Hepatocyte (in vitro differentiated cells): ENCODE data around the gene P3R3URF. TPM values are rescaled to one million over a fixed set of nuclear protein-coding genes. Genes with fewer than 3 reads are reported as not detected.

ENCODE experiments used
- DNase-seq: peaks from one replicate; pipeline ENCODE4 v3.0.0-alpha.2; 2016; ENCODE audit warnings: low spot score
- H2AFZ ChIP-seq: fragments of 200-600 bp; sonication (generic); 2 replicates; pipeline ENCODE4 v1.6.0; 2016; ENCODE audit warnings: antibody characterized with exemption, mild to moderate bottlenecking
- H3K27ac ChIP-seq: fragments of 200-600 bp; sonication (generic); 2 replicates; pipeline ENCODE4 v1.5.1; 2016; ENCODE audit warnings: mild to moderate bottlenecking
- H3K27me3 ChIP-seq: fragments of 200-600 bp; sonication (generic); 2 replicates; pipeline ENCODE4 v1.6.1; 2016
- H3K36me3 ChIP-seq: fragments of 200-600 bp; sonication (generic); replicated peaks from 2 replicates; pipeline ENCODE4 v1.5.1; 2016; ENCODE audit warnings: low read depth; ENCODE audit not compliant: insufficient read depth
- H3K4me1 ChIP-seq: fragments of 200-600 bp; sonication (generic); 2 replicates; pipeline ENCODE4 v1.5.1; 2016; ENCODE audit warnings: mild to moderate bottlenecking, moderate library complexity; ENCODE audit not compliant: insufficient read depth
- H3K4me2 ChIP-seq: fragments of 200-600 bp; sonication (generic); 2 replicates; pipeline ENCODE4 v1.6.0; 2016
- H3K4me3 ChIP-seq: fragments of 200-600 bp; sonication (generic); 2 replicates; pipeline ENCODE4 v1.5.1; 2016; ENCODE audit warnings: mild to moderate bottlenecking
- H3K79me2 ChIP-seq: fragments of 200-600 bp; sonication (generic); 2 replicates; pipeline ENCODE4 v1.6.0; 2017; ENCODE audit warnings: mild to moderate bottlenecking
- H3K9me2 ChIP-seq: fragments of 200-600 bp; sonication (generic); replicated peaks from 2 replicates; pipeline ENCODE4 v1.6.0; 2017; ENCODE audit warnings: mild to moderate bottlenecking; ENCODE audit not compliant: insufficient read depth
- H3K9me3 ChIP-seq: fragments of 200-600 bp; sonication (generic); 2 replicates; pipeline ENCODE4 v1.5.1; 2016; ENCODE audit warnings: low read depth, mild to moderate bottlenecking
- H4K20me1 ChIP-seq: fragments of 200-600 bp; sonication (generic); 2 replicates; pipeline ENCODE4 v1.6.0; 2016; ENCODE audit warnings: mild to moderate bottlenecking; ENCODE audit not compliant: insufficient read depth, poor library complexity, severe bottlenecking
- EZH2 ChIP-seq: fragments of 200-600 bp; sonication (generic); IDR thresholded peaks from 2 replicates; pipeline ENCODE4 v1.6.1; 2016; ENCODE audit warnings: antibody characterized with exemption, mild to moderate bottlenecking, borderline replicate concordance
- EZH2phosphoT487 ChIP-seq: fragments of 200-600 bp; sonication (generic); IDR thresholded peaks from one replicate; pipeline ENCODE4 v1.6.1; 2018; ENCODE audit warnings: antibody characterized with exemption, mild to moderate bottlenecking, low read depth, moderate library complexity; ENCODE audit not compliant: unreplicated experiment, severe bottlenecking
- WGBS: methylation state at CpG from one replicate; pipeline ENCODE4 v1.1.6; 2016; ENCODE audit warnings: low lambda C conversion rate; ENCODE audit errors: missing lambda C conversion rate; 5-methylcytosine and 5-hydroxymethylcytosine counted together
- polyA plus RNA-seq: library from polyadenylated mRNA; unstranded; fragments of >200 nt; fragmentation: Nextera tagmentation; extraction: Ambion mirVana; gene quantifications from 2 replicates; pipeline ENCODE4 v1.2.1, GENCODE V29; 2016
- total RNA-seq: library from RNA; depleted of rRNA; stranded (reverse); fragments of >200 nt; gene quantifications from 2 replicates; pipeline ENCODE4 v1.2.3, GENCODE V29; 2014
- TF ChIP-seq, protein P1 (sequence below): fragments of 200-600 bp; sonication (generic); IDR thresholded peaks from 2 replicates; pipeline ENCODE4 v1.5.1; 2016; ENCODE audit warnings: antibody characterized with exemption, mild to moderate bottlenecking; ENCODE audit not compliant: poor library complexity

Gene P3R3URF
- total and polyA plus RNA-seq, 2 experiments from 2014 or later: not detected

DNA sequence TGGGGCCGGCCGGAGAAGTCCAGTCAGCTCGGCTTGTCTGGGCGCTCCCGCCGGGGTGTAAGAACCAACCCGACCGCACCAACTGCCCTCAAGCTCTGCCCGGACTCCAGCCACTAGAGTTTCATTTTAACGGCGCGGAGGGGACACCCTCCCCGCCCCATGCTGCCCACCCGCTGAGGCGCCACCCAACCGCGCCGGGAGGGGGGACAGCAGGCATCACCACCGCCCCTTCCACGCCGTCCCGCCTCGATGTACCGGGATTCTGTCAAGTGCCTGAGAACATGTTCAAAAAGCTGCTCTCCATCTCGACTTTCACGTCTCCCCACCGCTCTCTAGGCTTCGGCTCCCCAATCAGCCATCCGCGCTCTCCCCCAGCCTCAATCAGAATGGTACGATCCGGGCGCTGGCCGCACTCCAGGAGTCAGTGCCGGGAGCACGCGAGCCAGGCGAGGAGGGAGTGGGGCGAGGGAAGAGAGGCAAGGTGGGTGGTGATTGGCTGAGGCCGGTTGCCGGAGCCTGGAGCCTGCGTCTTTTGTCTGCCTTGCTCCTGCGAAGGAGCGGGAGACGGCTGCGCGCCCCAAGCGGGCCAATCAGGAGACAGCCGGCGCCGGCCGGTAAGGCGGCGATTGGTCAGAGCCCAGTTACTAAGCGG is 43.6 kb downstream of the P3R3URF start, which contains the start of gene PIK3R3:
PIK3R3 (minus strand) TSS at position 101 of the 652 bp plus-strand sequence. CDS start 677 bp downstream, outside the sequence.
- H3K36me3 ChIP-seq: no peaks in the 10 kb centered on the region
- H3K79me2 ChIP-seq: peaks cover 37% of the 10 kb centered on the region
- peak within 1 kb of the TSS; percentile 98 for H3K27ac ChIP-seq
- H4K20me1 ChIP-seq: no peaks in the 10 kb centered on the region
- no peaks in the 10 kb centered on the region for H3K27me3 ChIP-seq
- H3K4me3 ChIP-seq: peak within 1 kb of the TSS; percentile 68
- peak; percentile 99 for DNase-seq
- TF ChIP-seq, protein P1, sequence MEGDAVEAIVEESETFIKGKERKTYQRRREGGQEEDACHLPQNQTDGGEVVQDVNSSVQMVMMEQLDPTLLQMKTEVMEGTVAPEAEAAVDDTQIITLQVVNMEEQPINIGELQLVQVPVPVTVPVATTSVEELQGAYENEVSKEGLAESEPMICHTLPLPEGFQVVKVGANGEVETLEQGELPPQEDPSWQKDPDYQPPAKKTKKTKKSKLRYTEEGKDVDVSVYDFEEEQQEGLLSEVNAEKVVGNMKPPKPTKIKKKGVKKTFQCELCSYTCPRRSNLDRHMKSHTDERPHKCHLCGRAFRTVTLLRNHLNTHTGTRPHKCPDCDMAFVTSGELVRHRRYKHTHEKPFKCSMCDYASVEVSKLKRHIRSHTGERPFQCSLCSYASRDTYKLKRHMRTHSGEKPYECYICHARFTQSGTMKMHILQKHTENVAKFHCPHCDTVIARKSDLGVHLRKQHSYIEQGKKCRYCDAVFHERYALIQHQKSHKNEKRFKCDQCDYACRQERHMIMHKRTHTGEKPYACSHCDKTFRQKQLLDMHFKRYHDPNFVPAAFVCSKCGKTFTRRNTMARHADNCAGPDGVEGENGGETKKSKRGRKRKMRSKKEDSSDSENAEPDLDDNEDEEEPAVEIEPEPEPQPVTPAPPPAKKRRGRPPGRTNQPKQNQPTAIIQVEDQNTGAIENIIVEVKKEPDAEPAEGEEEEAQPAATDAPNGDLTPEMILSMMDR: no peak
- TF ChIP-seq EZH2: no peak
- no peak for TF ChIP-seq EZH2phosphoT487
- H3K4me2 ChIP-seq: peak within 1 kb of the TSS; percentile 79
- no peaks in the 10 kb centered on the region for H3K9me2 ChIP-seq
- H2AFZ ChIP-seq: peak within 1 kb of the TSS; percentile 47
- under 1% methylated on average over 54 of the region's 55 CpGs for WGBS
- no peaks in the 10 kb centered on the region for H3K9me3 ChIP-seq
- no peaks in the 10 kb centered on the region for H3K4me1 ChIP-seq

DNA sequence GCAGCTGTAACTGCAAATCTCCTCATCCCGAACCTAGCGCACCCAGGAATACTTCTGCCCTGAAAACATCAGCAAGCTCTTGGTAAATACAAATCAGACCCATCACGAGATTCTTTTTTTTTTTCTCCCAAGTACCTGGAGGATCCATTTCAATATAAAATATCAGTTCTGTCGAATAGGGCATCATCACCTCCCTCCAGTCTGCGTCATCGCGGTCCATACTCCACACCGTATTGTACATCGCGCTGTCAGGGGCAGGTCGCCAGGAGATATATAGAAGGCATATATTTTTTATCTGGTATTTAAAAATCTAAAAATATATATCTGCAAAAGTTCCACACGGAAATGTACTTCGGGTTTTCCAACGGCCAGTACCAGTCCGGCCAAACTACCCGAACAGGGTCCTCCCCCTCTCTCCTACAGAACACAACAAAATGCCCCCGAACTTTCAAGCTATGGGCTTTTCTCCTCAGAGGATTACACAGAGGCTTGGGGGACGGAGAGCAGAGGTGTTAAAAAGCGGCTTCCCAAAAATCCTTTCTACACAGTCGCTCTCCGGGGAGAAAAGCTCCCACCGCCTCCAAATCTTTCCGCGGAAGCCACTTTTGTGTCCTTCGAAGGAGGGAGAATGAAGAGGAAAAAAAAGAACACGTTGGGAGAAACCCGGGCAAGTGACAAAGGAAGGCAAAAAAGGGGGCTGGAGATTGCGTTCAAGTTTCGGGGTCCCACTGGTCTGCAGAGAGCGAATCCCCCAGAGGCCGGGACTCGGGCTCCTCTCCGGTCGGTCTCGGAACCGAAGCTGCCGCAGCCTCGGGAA is 44.4 kb downstream of the P3R3URF start:
- no peaks in the 10 kb centered on the region for H4K20me1 ChIP-seq
- no peaks in the 10 kb centered on the region for H3K4me1 ChIP-seq
- H2AFZ ChIP-seq: peak overlapping the region; percentile 46
- peak overlapping the region; percentile 98 for H3K27ac ChIP-seq
- H3K36me3 ChIP-seq: no peaks in the 10 kb centered on the region
- H3K79me2 ChIP-seq: peaks cover 45% of the 10 kb centered on the region
- peak; percentile 42 for DNase-seq
- H3K4me2 ChIP-seq: peak overlapping the region; percentile 72
- WGBS: 1% methylated on average over 38 of the region's 38 CpGs
- H3K9me2 ChIP-seq: no peaks in the 10 kb centered on the region
- H3K27me3 ChIP-seq: no peaks in the 10 kb centered on the region
- no peaks in the 10 kb centered on the region for H3K9me3 ChIP-seq
- H3K4me3 ChIP-seq: peak overlapping the region; percentile 68
- TF ChIP-seq EZH2 (no peak), EZH2phosphoT487 (no peak)
- TF ChIP-seq, protein P1: no peak

DNA sequence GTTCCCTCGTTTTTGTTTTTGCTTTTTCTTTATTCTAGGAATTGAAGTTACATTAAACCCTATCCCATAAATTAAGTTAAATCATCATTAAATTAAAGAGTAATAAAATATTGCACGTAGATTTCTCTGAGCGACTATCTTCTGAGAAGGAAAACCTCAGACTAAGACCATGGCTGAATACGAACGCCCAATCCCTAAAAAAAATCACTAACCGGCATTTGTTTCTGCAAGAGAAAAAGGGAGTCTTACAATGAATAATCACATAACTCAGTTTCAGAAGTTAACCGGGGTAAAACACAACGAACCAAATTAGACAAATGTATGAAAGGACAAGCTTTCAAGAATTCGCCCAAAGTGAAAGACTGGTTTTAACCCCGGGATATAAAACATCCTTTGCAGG is 45.2 kb downstream of the P3R3URF start:
- Histone ChIP-seq H3K4me1 (no peaks in the 10 kb centered on the region), H2AFZ (peak overlapping the region; percentile 60), H4K20me1 (no peaks in the 10 kb centered on the region), H3K4me2 (peak overlapping the region; percentile 72), H3K27me3 (no peaks in the 10 kb centered on the region), H3K27ac (peak overlapping the region; percentile 39), H3K9me3 (no peaks in the 10 kb centered on the region), H3K4me3 (peak overlapping the region; percentile 68), H3K9me2 (no peaks in the 10 kb centered on the region), H3K79me2 (peaks cover 53% of the 10 kb centered on the region), H3K36me3 (no peaks in the 10 kb centered on the region)
- under 1% methylated on average over 10 of the region's 10 CpGs for WGBS
- TF ChIP-seq, protein P1: no peak
- TF ChIP-seq EZH2phosphoT487: no peak
- no peak for TF ChIP-seq EZH2
- no peak for DNase-seq
